Activated CD8-positive, alpha-beta T cell treated with anti-CD3 and anti-CD28 coated beads for 36 hours (primary cell): ENCODE results near the gene SFTA2. TPM values are rescaled to one million over a fixed set of nuclear protein-coding genes. Genes with fewer than 3 reads are reported as not detected.

Experiments used
- ATAC-seq: fragments of 200-7000 bp; cut with Tn5 transposase; one replicate; pipeline ENCODE4 v1.10.0; 2021; ENCODE audit warnings: mild to moderate bottlenecking, moderate library complexity
- CTCF ChIA-PET: fragments of 350-600 bp; sonication (Branson Sonifier 250); formaldehyde crosslinking; loops from one replicate; lab custom pipeline; 2021; ENCODE audit warnings: antibody characterized with exemption; lab: Charles Lee
- POLR2A ChIA-PET: fragments of 350-600 bp; sonication (Branson Sonifier 250); formaldehyde crosslinking; loops from one replicate; lab custom pipeline; 2021; ENCODE audit warnings: antibody characterized with exemption; lab: Charles Lee
- DNase-seq: peaks from one replicate; pipeline ENCODE4 v3.0.0-alpha.2; 2020
- H3K27ac Mint-ChIP-seq: one replicate; pipeline ENCODE4 v1.8.0; 2021; ENCODE audit warnings: mild to moderate bottlenecking, mixed read lengths
- H3K27me3 Mint-ChIP-seq: one replicate; pipeline ENCODE4 v1.8.0; 2021; ENCODE audit warnings: mixed read lengths
- H3K36me3 Mint-ChIP-seq: one replicate; pipeline ENCODE4 v1.8.0; 2021; ENCODE audit warnings: low read depth, mixed read lengths
- H3K4me1 Mint-ChIP-seq: one replicate; pipeline ENCODE4 v1.8.0; 2021; ENCODE audit warnings: low read depth, mixed read lengths
- H3K4me3 Mint-ChIP-seq: one replicate; pipeline ENCODE4 v1.8.0; 2021; ENCODE audit warnings: mild to moderate bottlenecking, moderate library complexity, mixed read lengths
- H3K9me3 Mint-ChIP-seq: one replicate; pipeline ENCODE4 v1.8.0; 2021; ENCODE audit warnings: mixed read lengths
- intact Hi-C: fragments of 100-400 bp; cut with micrococcal nuclease; formaldehyde crosslinking; loops from one replicate; pipeline ENCODE4 v1.10.0; 2022
- total RNA-seq, 2 experiments: library from RNA; stranded (reverse); gene quantifications; one replicate each; pipeline ENCODE4 v1.2.3, GENCODE V29; 2021
- TF ChIP-seq, protein P1 (sequence below): fragments of 200-600 bp; IDR thresholded peaks from one replicate; pipeline ENCODE4 v1.8.0; 2022; ENCODE audit warnings: antibody characterized with exemption, mild to moderate bottlenecking

The SFTA2 gene
- total RNA-seq, 2 experiments from 2014 or later = not detected

DNA sequence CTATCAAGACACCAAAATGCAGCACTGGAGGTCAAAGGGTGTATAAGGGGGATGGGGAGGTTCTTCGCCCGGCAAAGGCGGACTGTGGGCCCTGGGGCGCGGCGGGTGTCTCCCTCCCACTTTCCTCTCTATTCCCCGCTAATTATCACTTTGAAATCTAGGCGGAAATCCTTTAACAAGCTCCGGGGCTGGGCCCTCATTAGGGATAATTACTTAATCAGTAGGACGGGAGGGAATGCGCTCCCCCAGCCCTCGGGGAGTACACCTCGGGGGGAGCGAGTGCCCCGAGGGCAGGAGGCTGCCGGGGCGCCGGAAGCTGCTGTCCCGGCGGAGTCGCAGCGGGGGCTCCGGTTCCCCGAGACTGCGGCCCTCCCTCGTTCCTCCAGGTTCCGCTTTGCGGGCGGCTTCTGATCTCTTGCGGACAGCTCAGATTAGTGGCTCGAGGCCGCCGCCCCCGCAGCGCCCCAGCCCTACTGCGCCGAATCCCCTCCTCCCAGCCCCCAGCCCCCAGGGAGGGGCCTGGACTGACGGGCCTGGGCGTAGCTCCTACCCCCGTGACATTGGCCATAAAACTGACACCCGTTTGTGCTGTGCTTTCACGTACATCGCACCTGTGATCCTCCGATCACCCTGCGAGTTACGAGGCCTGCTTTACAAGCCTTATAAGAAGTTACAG lies 23.5 kb upstream of the SFTA2 start:
- TF ChIP-seq, protein P1, sequence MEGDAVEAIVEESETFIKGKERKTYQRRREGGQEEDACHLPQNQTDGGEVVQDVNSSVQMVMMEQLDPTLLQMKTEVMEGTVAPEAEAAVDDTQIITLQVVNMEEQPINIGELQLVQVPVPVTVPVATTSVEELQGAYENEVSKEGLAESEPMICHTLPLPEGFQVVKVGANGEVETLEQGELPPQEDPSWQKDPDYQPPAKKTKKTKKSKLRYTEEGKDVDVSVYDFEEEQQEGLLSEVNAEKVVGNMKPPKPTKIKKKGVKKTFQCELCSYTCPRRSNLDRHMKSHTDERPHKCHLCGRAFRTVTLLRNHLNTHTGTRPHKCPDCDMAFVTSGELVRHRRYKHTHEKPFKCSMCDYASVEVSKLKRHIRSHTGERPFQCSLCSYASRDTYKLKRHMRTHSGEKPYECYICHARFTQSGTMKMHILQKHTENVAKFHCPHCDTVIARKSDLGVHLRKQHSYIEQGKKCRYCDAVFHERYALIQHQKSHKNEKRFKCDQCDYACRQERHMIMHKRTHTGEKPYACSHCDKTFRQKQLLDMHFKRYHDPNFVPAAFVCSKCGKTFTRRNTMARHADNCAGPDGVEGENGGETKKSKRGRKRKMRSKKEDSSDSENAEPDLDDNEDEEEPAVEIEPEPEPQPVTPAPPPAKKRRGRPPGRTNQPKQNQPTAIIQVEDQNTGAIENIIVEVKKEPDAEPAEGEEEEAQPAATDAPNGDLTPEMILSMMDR = no peak
- ChIA-PET CTCF (interaction anchor here (0.7 to 2.1 kb wide), 9 partner anchors 24 to 132 kb away, joined by 3 to 14 read pairs (median 3); partner anchors contain the start of gene VARS2), POLR2A (interaction anchor here (0.5 to 1.9 kb wide), 13 partner anchors 10 to 1912 kb away, joined by 3 to 14 read pairs (median 4); partner anchors contain the start of genes GTF2H4 and VARS2)
- H3K4me3 Mint-ChIP-seq = peak overlapping the region; percentile 76
- H3K27ac Mint-ChIP-seq = peak overlapping the region; percentile 58
- peaks cover 22% of the 10 kb centered on the region for H3K4me1 Mint-ChIP-seq
- H3K9me3 Mint-ChIP-seq = no peaks in the 10 kb centered on the region
- ATAC-seq = peak; percentile 90
- intact Hi-C loops = no loop called here
- peaks cover 33% of the 10 kb centered on the region for H3K27me3 Mint-ChIP-seq
- no peaks in the 10 kb centered on the region for H3K36me3 Mint-ChIP-seq
- DNase-seq = peak; percentile 88

GRCh38 chr6:30954631-30955366 lies 22.8 kb upstream of the SFTA2 start:
- no peak for ATAC-seq
- Mint-ChIP-seq H3K4me3 (peak overlapping the region; percentile 76), H3K9me3 (no peaks in the 10 kb centered on the region), H3K4me1 (peaks cover 22% of the 10 kb centered on the region), H3K36me3 (no peaks in the 10 kb centered on the region), H3K27me3 (peaks cover 31% of the 10 kb centered on the region), H3K27ac (peak overlapping the region; percentile 58)
- intact Hi-C loops = no loop called here
- POLR2A ChIA-PET = interaction anchor here (1.2 to 1.9 kb wide), 7 partner anchors 9 to 125 kb away, joined by 3 to 14 read pairs (median 5); partner anchors contain the start of genes GTF2H4 and VARS2
- DNase-seq = no peak
- CTCF ChIA-PET = interaction anchor here (0.9 to 2.1 kb wide), 8 partner anchors 25 to 132 kb away, joined by 3 to 14 read pairs (median 4); partner anchors contain the start of gene VARS2
- TF ChIP-seq, protein P1 = no peak

DNA sequence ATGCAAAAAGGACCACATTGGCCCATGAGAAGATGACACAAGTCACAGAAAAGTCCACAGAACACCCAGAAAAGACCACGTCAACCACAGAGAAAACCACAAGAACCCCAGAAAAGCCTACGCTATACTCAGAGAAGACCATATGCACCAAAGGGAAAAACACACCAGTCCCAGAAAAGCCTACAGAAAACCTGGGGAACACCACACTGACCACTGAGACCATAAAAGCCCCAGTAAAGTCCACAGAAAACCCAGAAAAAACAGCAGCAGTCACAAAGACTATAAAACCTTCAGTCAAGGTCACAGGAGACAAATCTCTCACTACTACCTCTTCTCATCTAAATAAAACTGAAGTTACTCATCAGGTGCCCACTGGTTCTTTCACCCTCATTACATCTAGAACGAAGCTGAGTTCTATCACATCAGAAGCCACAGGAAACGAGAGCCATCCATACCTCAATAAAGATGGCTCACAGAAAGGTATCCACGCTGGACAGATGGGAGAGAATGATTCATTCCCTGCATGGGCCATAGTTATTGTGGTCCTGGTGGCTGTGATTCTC lies 20.0 kb upstream of the SFTA2 start:
- TF ChIP-seq, protein P1 = no peak
- ChIA-PET CTCF (interaction anchor here (1.5 kb wide), 1 partner anchor 135 kb away, joined by 4 read pairs; no protein-coding TSS in a partner anchor), POLR2A (no interaction called here)
- intact Hi-C loops = no loop called here
- Mint-ChIP-seq H3K27ac (no peak overlapping the region), H3K9me3 (no peaks in the 10 kb centered on the region), H3K36me3 (peaks cover 3% of the 10 kb centered on the region), H3K4me1 (peaks cover 22% of the 10 kb centered on the region), H3K27me3 (peaks cover 35% of the 10 kb centered on the region), H3K4me3 (peak overlapping the region; percentile 41)
- no peak for ATAC-seq
- DNase-seq = no peak

DNA sequence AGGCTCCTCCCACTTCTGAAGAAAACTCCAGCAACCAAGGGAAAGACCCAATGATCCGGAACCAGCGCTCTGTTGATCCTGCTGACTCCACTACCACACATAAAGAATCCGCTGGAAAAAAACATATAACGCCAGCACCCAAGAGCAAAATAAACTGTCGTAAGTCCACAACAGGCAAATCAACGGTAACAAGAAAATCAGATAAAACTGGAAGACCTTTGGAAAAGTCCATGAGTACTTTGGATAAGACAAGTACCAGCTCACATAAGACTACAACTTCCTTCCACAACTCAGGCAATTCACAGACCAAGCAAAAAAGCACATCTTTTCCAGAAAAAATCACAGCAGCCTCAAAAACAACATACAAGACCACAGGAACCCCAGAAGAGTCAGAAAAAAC lies 16.8 kb upstream of the SFTA2 start:
- POLR2A ChIA-PET = interaction anchor here (0.7 kb wide), 1 partner anchor 65 kb away, joined by 3 read pairs; no protein-coding TSS in a partner anchor
- intact Hi-C loops = no loop called here
- Mint-ChIP-seq H3K36me3 (peaks cover 3% of the 10 kb centered on the region), H3K27me3 (peaks cover 43% of the 10 kb centered on the region), H3K27ac (no peak overlapping the region), H3K9me3 (no peaks in the 10 kb centered on the region), H3K4me1 (peaks cover 10% of the 10 kb centered on the region), H3K4me3 (no peak overlapping the region)
- CTCF ChIA-PET = interaction anchor here (0.8 kb wide), 1 partner anchor 131 kb away, joined by 3 read pairs; no protein-coding TSS in a partner anchor
- ATAC-seq = no peak
- TF ChIP-seq, protein P1 = no peak
- no peak for DNase-seq
